Mesenchymal stem cell (in vitro differentiated cells and primary cell): ENCODE results near the gene PTP4A2.

Experiments used
- DNase-seq: peaks from one replicate; pipeline ENCODE4 v3.0.0-alpha.2; 2013
- H2AFZ ChIP-seq: one replicate; pipeline ENCODE4 v1.6.1; 2013; ENCODE audit warnings: low read depth, mild to moderate bottlenecking, control low read depth, inconsistent platforms, low read length, moderate library complexity
- H2AK5ac ChIP-seq: 2 replicates; pipeline ENCODE4 v1.6.1; 2013; ENCODE audit warnings: low read length, moderate library complexity, mild to moderate bottlenecking, inconsistent platforms; ENCODE audit not compliant: severe bottlenecking
- H2BK120ac ChIP-seq: one replicate; pipeline ENCODE4 v1.6.1; 2013; ENCODE audit warnings: low read depth, mild to moderate bottlenecking, inconsistent platforms, low read length, moderate library complexity
- H2BK12ac ChIP-seq, 2 experiments: one replicate each; pipeline ENCODE4 v1.6.1; 2013; ENCODE audit warnings: inconsistent platforms in 2 of 2, low read length in 2 of 2, mild to moderate bottlenecking in 2 of 2, moderate library complexity in 2 of 2, control low read depth in 1 of 2
- H2BK15ac ChIP-seq: one replicate; pipeline ENCODE4 v1.6.1; 2013; ENCODE audit warnings: mild to moderate bottlenecking, low read depth, inconsistent platforms; ENCODE audit not compliant: poor library complexity, severe bottlenecking
- H2BK5ac ChIP-seq: 2 replicates; pipeline ENCODE4 v1.6.1; 2013; ENCODE audit warnings: low read depth, mild to moderate bottlenecking, low read length, control low read depth, inconsistent platforms; ENCODE audit not compliant: poor library complexity, severe bottlenecking
- H3K14ac ChIP-seq, 2 experiments: one replicate each; pipeline ENCODE4 v1.6.1; 2013; ENCODE audit warnings: inconsistent platforms in 2 of 2, low read length in 2 of 2, control low read depth in 1 of 2, mild to moderate bottlenecking in 1 of 2, moderate library complexity in 1 of 2
- H3K18ac ChIP-seq, 2 experiments: one replicate each; pipeline ENCODE4 v1.6.1; 2013; ENCODE audit warnings: inconsistent platforms in 2 of 2, low read length in 2 of 2, control low read depth in 1 of 2, low read depth in 1 of 2, mild to moderate bottlenecking in 1 of 2
- H3K23ac ChIP-seq, 2 experiments: one replicate each; pipeline ENCODE4 v1.6.1; 2013; ENCODE audit warnings: inconsistent platforms in 2 of 2, low read length in 2 of 2, mild to moderate bottlenecking in 2 of 2, moderate library complexity in 2 of 2, control low read depth in 1 of 2
- H3K27ac ChIP-seq: 2 replicates; pipeline ENCODE4 v1.5.1; 2013; ENCODE audit warnings: mild to moderate bottlenecking, moderate library complexity, low read length, control low read depth, inconsistent platforms; ENCODE audit not compliant: poor library complexity, severe bottlenecking
- H3K27me3 ChIP-seq, 2 experiments: 2 replicates each; pipeline versions ENCODE4 v1.6.1 to v1.7.0; 2013; ENCODE audit warnings: low read length in 2 of 2, mild to moderate bottlenecking in 2 of 2, moderate library complexity in 2 of 2, control low read depth in 1 of 2, inconsistent platforms in 1 of 2; ENCODE audit not compliant: control insufficient read depth in 1 of 2, insufficient read depth in 1 of 2
- H3K36me3 ChIP-seq, 2 experiments: 2 replicates each; pipeline versions ENCODE4 v1.6.1 to v1.7.0; 2013; ENCODE audit warnings: low read length in 2 of 2, control low read depth in 1 of 2, inconsistent platforms in 1 of 2, low read depth in 1 of 2, mild to moderate bottlenecking in 1 of 2; ENCODE audit not compliant: insufficient read depth in 2 of 2, control insufficient read depth in 1 of 2
- H3K4ac ChIP-seq, 2 experiments: one replicate each; pipeline ENCODE4 v1.6.1; 2013; ENCODE audit warnings: inconsistent platforms in 2 of 2, low read length in 2 of 2, mild to moderate bottlenecking in 2 of 2, moderate library complexity in 2 of 2, control low read depth in 1 of 2, low read depth in 1 of 2
- H3K4me1 ChIP-seq: 2 replicates; pipeline ENCODE4 v1.6.1; 2013; ENCODE audit warnings: low read depth, low read length, control low read depth; ENCODE audit not compliant: control insufficient read depth, insufficient read depth
- H3K4me2 ChIP-seq: 2 replicates; pipeline ENCODE4 v1.6.1; 2013; ENCODE audit warnings: low read length, mild to moderate bottlenecking, inconsistent platforms; ENCODE audit not compliant: poor library complexity, severe bottlenecking
- H3K4me3 ChIP-seq, 2 experiments: 2 replicates each; pipeline versions ENCODE4 v1.5.1 to v1.7.0; 2013; ENCODE audit warnings: low read length in 2 of 2, mild to moderate bottlenecking in 2 of 2, control low read depth in 1 of 2, low read depth in 1 of 2; ENCODE audit not compliant: insufficient read depth in 1 of 2
- H3K79me1 ChIP-seq: replicated peaks from 2 replicates; pipeline ENCODE4 v1.6.1; 2013; ENCODE audit warnings: mild to moderate bottlenecking, control low read depth, low read length, inconsistent platforms; ENCODE audit not compliant: poor library complexity, severe bottlenecking
- H3K9ac ChIP-seq: 2 replicates; pipeline ENCODE4 v1.7.0; 2013; ENCODE audit warnings: mild to moderate bottlenecking, low read length, moderate library complexity
- H3K9me3 ChIP-seq: 2 replicates; pipeline ENCODE4 v1.7.0; 2013; ENCODE audit warnings: mild to moderate bottlenecking, low read length; ENCODE audit not compliant: control insufficient read depth
- H4K8ac ChIP-seq: one replicate; pipeline ENCODE4 v1.6.1; 2013; ENCODE audit warnings: inconsistent platforms, mild to moderate bottlenecking, low read length, moderate library complexity
- H4K91ac ChIP-seq: one replicate; pipeline ENCODE4 v1.6.1; 2013; ENCODE audit warnings: mild to moderate bottlenecking, low read length, inconsistent platforms
- WGBS: methylation state at CpG from one replicate; pipeline ENCODE4 v1.1.7; 2013; ENCODE audit warnings: mixed read lengths; 5-methylcytosine and 5-hydroxymethylcytosine counted together

PTP4A2 gene

DNA sequence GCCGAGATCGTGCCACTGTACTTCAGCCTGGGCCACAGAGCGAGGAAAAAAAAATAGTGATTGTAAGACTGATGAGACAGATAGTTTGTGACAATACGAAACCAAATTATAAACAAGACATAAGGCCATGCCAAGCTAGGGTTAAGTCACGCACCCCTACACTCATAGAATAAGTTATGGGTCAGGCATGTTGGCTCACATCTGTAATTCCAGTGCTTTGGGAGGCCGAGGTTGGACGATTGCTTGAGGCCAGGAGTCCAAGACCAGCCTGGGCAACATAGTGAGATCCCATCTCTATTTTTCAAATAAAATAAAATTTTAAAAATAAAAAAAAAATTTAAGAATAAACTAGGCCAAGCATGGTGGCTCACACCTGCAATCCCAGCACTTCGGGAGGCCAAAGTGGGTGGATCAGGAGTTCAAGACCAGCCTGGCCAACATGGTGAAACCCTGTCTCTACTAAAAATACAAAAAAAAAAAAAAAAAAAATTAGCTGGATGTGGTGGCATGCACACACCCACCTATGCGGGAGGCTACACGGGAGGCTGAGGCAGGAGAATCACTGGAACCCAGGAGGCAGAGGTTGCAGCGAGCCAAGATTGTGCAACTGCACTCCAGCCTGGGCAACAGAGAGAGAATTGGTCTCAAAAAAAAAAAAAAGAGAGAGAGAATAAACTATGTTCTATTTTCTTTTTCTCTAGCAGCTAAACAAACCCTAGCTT is 72.3 kb downstream of the PTP4A2 start:
- no peak for DNase-seq
- H3K27me3 ChIP-seq: peaks cover 0 to 3% of the 10 kb centered on the region in 2 experiments
- no peaks in the 10 kb centered on the region for H3K79me1 ChIP-seq
- H2BK12ac ChIP-seq: no peak overlapping the region
- H2BK5ac ChIP-seq: no peak overlapping the region
- WGBS: 95% methylated on average over 3 of the region's 11 CpGs
- no peak overlapping the region for H3K27ac ChIP-seq
- H3K4me2 ChIP-seq: no peak overlapping the region
- no peak overlapping the region for H2AK5ac ChIP-seq
- H3K18ac ChIP-seq: no peak overlapping the region
- H2BK120ac ChIP-seq: no peak overlapping the region
- H3K9ac ChIP-seq: no peak overlapping the region
- H3K14ac ChIP-seq: no peak overlapping the region
- H2BK15ac ChIP-seq: no peak overlapping the region
- H3K4me3 ChIP-seq: no peak overlapping the region
- no peak overlapping the region for H2AFZ ChIP-seq
- no peaks in the 10 kb centered on the region for H3K4me1 ChIP-seq
- H3K36me3 ChIP-seq: no peaks in the 10 kb centered on the region
- no peaks in the 10 kb centered on the region for H3K9me3 ChIP-seq
- no peak overlapping the region for H4K8ac ChIP-seq
- H3K23ac ChIP-seq: no peak overlapping the region
- H3K4ac ChIP-seq: no peak overlapping the region
- H4K91ac ChIP-seq: no peak overlapping the region

DNA sequence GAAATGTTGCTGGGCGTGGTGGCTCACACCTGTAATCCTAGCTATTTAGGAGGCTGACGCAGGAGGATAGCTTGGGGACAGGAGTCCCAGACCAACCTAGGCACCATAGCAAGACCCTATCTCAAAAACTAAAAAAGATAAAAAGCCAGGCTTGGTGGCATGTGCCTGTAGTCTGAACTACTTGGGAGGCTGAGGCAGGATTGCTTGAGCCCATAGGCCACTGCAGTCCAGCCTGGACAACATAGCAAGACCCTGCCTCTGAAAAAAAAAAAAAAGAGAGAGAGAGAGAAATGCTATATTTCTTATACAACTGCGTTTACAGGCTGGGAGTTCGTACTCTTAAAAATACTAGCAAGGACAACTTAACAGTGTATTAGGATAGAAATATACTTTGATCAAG is 76.1 kb downstream of the PTP4A2 start:
- Histone ChIP-seq H2BK15ac (no peak overlapping the region), H3K4me2 (no peak overlapping the region), H4K91ac (no peak overlapping the region), H2AK5ac (no peak overlapping the region), H3K79me1 (no peaks in the 10 kb centered on the region), H3K4me1 (no peaks in the 10 kb centered on the region), H3K4ac (no peak overlapping the region), H3K4me3 (no peak overlapping the region), H2BK12ac (no peak overlapping the region), H2AFZ (no peak overlapping the region), H3K27ac (no peak overlapping the region), H4K8ac (no peak overlapping the region), H2BK5ac (no peak overlapping the region), H3K9ac (no peak overlapping the region), H3K27me3 (no peaks in the 10 kb centered on the region), H2BK120ac (no peak overlapping the region), H3K18ac (no peak overlapping the region), H3K14ac (no peak overlapping the region), H3K23ac (no peak overlapping the region), H3K36me3 (no peaks in the 10 kb centered on the region), H3K9me3 (no peaks in the 10 kb centered on the region)
- no CpG with 5 or more reads among the region's 4 CpGs for WGBS
- DNase-seq: no peak

DNA sequence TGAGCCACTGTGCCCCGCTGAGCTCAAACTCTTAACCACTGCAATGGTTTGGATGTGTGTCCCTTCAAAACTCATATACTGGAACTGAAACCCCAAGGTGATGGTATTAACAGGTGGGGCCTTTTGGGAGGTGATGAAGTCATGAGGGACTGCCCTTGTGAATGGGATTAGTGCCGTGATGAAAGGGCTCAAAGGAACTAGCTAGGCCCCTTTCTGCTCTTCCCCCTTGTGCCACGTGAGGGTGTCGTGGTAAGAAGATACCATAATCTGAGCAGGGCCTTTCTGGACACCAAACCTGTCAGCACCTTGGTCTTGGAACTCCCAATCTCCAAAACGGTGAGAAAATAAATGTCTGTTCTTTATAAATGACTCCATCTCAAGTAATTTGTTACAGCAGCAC is 76.8 kb downstream of the PTP4A2 start:
- Histone ChIP-seq H2BK12ac (no peak overlapping the region), H2AFZ (no peak overlapping the region), H3K14ac (no peak overlapping the region), H3K4me1 (no peaks in the 10 kb centered on the region), H3K23ac (no peak overlapping the region), H3K27ac (no peak overlapping the region), H3K36me3 (no peaks in the 10 kb centered on the region), H3K9me3 (no peaks in the 10 kb centered on the region), H3K4me3 (no peak overlapping the region), H2BK15ac (no peak overlapping the region), H3K79me1 (no peaks in the 10 kb centered on the region), H3K27me3 (no peaks in the 10 kb centered on the region), H3K4ac (no peak overlapping the region), H2BK5ac (no peak overlapping the region), H2BK120ac (no peak overlapping the region), H2AK5ac (no peak overlapping the region), H4K91ac (no peak overlapping the region), H3K18ac (no peak overlapping the region), H4K8ac (no peak overlapping the region), H3K4me2 (no peak overlapping the region), H3K9ac (no peak overlapping the region)
- 71% methylated on average over 5 of the region's 5 CpGs for WGBS
- DNase-seq: no peak

DNA sequence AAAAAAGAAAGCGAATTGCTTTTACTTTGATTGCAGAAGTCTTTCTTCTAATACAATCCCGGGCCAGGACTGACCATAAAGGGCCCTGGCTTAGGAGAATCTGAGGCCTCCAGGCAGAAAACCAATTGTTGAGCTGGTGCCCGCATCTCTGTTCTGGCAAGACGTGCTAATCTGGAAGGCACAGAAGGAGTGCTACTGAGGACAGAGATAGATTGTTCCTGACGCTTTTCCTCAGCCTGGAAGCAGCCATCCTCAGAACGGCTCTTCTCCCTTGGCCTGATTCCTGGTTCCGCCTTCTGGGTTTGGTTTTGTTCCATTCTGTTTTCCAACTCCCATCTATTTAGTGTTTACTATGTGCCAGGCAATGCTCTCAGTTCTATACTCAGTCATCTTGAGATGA is 77.6 kb downstream of the PTP4A2 start:
- Histone ChIP-seq H4K8ac (no peak overlapping the region), H3K27me3 (no peaks in the 10 kb centered on the region), H4K91ac (no peak overlapping the region), H2AFZ (no peak overlapping the region), H3K9ac (no peak overlapping the region), H3K36me3 (no peaks in the 10 kb centered on the region), H3K79me1 (no peaks in the 10 kb centered on the region), H2BK12ac (no peak overlapping the region), H3K4ac (no peak overlapping the region), H3K4me1 (no peaks in the 10 kb centered on the region), H2BK120ac (no peak overlapping the region), H3K4me3 (no peak overlapping the region), H2BK15ac (no peak overlapping the region), H3K27ac (no peak overlapping the region), H3K4me2 (no peak overlapping the region), H3K9me3 (no peaks in the 10 kb centered on the region), H2AK5ac (no peak overlapping the region), H2BK5ac (no peak overlapping the region), H3K18ac (no peak overlapping the region), H3K23ac (no peak overlapping the region), H3K14ac (no peak overlapping the region)
- WGBS: 86% methylated on average over 7 of the region's 7 CpGs
- DNase-seq: no peak
